ENCODE results near the gene ABI3BP.

DNA sequence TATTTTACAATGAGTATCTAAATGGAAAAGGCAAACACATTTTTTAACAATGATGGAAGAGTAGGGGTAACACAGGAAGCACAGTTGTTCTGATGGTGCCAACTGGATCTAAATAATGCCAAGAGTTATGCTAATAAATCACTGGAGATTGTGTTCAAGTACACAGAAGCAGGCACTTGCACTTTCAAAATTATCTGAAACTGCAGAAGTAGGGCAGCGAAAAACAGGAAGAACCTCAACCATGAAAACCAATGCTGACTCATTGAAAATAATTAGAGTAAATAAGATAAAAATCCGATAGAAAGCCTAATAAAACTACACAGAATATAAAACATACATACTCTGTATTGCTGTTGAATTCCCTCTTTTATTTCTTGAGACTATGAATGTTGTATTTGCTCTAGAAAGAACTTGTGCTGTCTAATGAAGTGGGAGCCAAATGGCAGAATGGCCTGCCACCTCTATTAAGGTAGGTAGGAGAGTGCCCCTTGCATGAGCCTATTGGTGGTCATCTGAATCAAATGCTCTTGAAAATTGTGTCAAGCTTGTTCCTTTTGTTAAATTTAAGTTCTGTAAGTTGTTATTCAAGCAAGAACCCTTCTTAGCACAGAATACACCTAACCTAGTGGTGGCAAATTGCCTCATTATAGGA is 93.7 kb downstream of the ABI3BP start:
- TF ChIP-seq EZH2 (optimal IDR thresholded peaks at IDR 0.05; ENCODE audit: low read depth, low read length), result no peak
- TF ChIP-seq, protein P1, sequence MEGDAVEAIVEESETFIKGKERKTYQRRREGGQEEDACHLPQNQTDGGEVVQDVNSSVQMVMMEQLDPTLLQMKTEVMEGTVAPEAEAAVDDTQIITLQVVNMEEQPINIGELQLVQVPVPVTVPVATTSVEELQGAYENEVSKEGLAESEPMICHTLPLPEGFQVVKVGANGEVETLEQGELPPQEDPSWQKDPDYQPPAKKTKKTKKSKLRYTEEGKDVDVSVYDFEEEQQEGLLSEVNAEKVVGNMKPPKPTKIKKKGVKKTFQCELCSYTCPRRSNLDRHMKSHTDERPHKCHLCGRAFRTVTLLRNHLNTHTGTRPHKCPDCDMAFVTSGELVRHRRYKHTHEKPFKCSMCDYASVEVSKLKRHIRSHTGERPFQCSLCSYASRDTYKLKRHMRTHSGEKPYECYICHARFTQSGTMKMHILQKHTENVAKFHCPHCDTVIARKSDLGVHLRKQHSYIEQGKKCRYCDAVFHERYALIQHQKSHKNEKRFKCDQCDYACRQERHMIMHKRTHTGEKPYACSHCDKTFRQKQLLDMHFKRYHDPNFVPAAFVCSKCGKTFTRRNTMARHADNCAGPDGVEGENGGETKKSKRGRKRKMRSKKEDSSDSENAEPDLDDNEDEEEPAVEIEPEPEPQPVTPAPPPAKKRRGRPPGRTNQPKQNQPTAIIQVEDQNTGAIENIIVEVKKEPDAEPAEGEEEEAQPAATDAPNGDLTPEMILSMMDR (IDR thresholded peaks at IDR 0.05; ENCODE audit: low read length), result no peak
- TF ChIP-seq EZH2phosphoT487 (IDR thresholded peaks at IDR 0.05; ENCODE audit: low read length), result no peak

Measured in MM.1S (cell line).